Neural cell (in vitro differentiated cells): ENCODE measurements around the gene ZMIZ2.

Experiments
- CTCF ChIP-seq: fragments of 450-650 bp; IDR thresholded peaks from 2 replicates; pipeline ENCODE4 v1.5.1; 2014; ENCODE audit warnings: antibody characterized with exemption, mild to moderate bottlenecking, moderate library complexity; ENCODE audit not compliant: poor library complexity, severe bottlenecking
- EP300 ChIP-seq: fragments of 450-650 bp; conservative IDR thresholded peaks from 2 replicates; pipeline ENCODE4 v1.6.1; 2014; ENCODE audit warnings: antibody characterized with exemption, mild to moderate bottlenecking, moderate library complexity; ENCODE audit not compliant: poor library complexity, severe bottlenecking
- EZH2 ChIP-seq: fragments of 200-600, 300-800 bp; shearing (Covaris generic), sonication (generic); IDR thresholded peaks from 2 replicates; pipeline ENCODE4 v1.6.1; 2014; ENCODE audit warnings: antibody characterized with exemption, low read length, borderline replicate concordance, mild to moderate bottlenecking; ENCODE audit not compliant: insufficient read depth, poor library complexity, severe bottlenecking
- POLR2AphosphoS5 ChIP-seq: IDR thresholded peaks from 2 replicates; pipeline ENCODE4 v1.6.1; 2012
- RAD21 ChIP-seq: fragments of 450-650 bp; conservative IDR thresholded peaks from 2 replicates; pipeline ENCODE4 v1.6.1; 2014; ENCODE audit warnings: antibody characterized with exemption, mild to moderate bottlenecking, moderate library complexity
- REST ChIP-seq: IDR thresholded peaks from 2 replicates; pipeline ENCODE4 v1.6.1; 2012; ENCODE audit warnings: borderline replicate concordance
- SMC3 ChIP-seq: fragments of 450-650 bp; conservative IDR thresholded peaks from 2 replicates; pipeline ENCODE4 v1.6.1; 2014; ENCODE audit warnings: antibody characterized with exemption, mild to moderate bottlenecking, moderate library complexity; ENCODE audit not compliant: poor library complexity
- TAF1 ChIP-seq: IDR thresholded peaks from 2 replicates; pipeline ENCODE4 v1.6.1; 2012; ENCODE audit warnings: low read depth

GRCh38 chr7:44716205-44716604, 32.4 kb upstream of the ZMIZ2 start:
- TF ChIP-seq CTCF (no peak), POLR2AphosphoS5 (no peak), RAD21 (no peak), EP300 (no peak), EZH2 (no peak), REST (no peak), SMC3 (no peak), TAF1 (no peak)
